ENCODE measurements around the gene DCXR.
"Not testable (repeated sequence)": the region's sequence is repeated elsewhere in the genome, so short reads cannot be mapped to it uniquely, and the experiment has no call there.

The DCXR gene

DNA sequence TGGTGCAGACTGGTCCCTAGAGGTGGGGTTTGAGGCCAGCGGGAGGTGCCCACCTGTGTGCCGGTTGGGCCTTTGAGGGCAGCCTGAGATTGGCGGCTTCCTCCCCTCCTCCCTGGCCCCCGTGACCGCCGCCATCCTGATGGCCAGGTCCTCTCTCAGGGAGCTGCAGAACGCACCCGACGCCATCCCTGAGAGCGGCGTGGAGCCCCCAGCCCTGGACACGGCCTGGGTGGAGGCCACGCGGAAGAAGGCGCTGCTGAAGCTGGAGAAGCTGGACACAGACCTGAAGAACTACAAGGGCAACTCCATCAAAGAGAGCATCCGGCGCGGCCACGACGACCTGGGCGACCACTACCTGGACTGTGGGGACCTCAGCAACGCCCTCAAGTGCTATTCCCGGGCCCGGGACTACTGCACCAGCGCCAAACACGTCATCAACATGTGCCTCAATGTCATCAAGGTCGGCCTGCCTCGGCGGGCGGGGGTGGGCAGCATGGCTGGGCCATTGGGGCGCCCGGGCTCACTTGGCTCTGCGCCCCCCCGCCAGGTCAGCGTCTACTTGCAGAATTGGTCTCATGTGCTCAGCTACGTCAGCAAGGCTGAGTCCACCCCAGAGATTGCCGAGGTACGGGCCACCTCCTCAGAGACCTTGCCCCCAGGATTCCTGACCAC, 17.0 kb upstream of the DCXR start:
- no peak for DNase-seq

DNA sequence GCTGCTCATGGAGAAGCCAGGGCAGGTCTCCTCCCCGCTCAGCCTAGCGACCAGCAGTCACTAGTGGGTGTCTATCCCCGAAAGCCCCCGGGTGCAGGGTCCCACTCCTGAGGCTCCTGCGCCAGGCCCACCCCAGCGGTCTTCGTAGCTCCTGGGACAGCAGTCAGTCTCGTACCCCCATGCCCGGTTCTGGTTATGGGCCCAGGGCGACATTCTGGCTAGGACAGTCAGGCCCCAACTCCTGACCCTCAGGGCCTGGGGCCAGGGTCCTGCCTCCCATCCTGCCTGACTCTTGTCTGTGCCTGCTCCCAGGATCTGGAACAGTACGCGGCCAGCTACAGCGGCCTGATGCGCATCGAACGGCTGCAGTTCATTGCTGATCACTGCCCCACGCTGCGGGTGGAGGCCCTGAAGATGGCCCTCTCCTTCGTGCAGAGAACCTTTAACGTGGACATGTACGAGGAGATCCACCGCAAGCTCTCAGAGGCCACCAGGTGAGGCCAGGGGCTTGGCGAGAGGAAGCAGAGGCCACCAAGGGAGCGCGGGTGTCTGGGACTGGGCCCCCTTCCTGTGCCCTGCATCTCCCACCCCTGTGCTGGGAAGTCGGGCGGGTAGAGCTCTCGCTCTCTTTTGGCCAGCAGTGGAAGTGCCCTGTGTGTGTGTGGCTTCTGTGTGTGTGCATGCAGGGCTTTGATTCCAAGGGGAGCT, 16.2 kb upstream of the DCXR start:
- no peak for DNase-seq

DNA sequence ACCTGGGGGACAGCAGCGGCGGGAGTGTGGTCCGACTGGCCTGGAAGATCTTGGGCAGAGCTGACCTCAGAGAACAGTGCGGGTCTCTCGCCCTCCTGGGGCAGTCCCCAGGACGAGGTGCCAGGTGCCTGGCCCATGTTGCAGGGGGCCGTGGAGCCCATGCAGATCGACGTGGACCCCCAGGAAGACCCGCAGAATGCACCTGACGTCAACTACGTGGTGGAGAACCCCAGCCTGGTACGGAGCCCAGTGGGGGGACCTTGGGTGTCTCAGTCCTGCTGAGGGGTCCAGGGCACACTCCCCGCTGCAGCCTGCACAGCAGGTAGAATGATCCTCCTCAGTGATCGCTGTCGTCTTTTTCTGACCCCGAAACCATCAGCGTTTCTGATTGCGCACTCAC, 15.6 kb upstream of the DCXR start:
- DNase-seq = no peak

DNA sequence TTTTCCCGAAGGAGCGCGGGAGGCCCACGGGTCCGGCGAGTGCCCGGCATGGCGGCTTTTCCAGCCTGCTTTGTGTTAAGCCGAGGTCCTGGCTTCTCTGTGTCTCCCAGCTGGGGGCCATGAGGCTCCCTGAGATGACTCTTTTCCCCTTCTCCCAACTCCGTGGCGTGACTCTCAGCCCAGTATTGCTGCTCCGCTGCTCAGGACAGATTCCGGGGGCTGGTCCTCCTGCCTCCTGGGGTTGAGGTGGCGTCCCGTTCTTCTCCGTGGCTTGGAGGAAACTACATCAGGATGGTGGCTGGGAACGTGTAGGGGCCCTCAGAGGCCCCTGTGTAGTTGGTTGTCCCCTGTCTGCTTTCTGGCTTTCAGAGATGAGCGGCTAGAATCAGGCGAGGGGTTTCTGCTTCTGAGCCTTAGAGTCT, 15.2 kb upstream of the DCXR start:
- DNase-seq = no peak

DNA sequence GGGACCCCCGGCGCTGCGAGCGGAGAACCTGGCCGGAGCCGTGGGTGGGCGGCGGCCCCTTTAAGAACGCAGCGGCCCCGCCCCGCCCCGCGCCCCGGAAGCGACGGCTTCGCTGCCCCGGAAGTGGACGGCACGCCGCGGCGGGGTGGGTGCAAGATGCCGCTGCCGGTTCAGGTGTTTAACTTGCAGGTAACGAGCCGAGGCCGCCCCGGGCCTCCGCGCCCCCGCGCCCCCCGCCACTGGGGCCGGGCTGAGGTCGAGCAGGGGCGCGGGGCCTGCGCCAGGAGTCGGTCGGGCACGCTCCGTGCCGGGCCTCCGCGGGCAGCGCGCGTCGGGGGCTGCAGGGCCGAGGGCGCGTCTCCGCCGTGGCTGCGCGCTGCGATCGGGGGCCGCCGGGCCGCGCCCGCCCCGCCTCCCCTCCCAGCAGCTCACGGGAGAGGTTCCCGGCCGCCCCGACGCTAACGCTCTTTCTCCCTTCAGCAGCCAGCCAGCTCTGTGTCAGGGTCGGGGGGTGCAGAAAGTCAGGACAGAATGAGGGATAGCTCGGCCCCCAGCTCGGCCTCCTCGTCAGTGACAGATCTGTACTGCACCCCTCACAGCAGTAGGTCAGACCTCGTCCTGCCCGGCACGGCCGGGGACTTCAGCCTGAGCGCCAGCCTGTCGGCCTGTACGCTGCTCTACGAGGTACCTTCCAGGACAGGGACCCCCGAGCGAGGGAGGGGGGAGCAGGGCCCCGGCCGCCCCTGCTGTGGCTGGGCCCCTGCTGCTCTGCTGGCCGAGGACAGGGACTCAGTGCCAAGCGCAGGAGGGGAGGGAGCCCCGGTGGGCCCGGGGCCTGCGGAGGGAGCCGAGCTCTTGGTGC, 14.5 kb upstream of the DCXR start, which contains the start of the genes GPS1 and RFNG:
Gene GPS1 (plus strand): TSS at position 123 of the 862 bp plus-strand sequence. CDS start 34 bp downstream, at position 157.
Gene RFNG (minus strand): TSS at position 36 of the 862 bp plus-strand sequence. CDS start 45 bp downstream, outside the sequence.
- peak; percentile 65 for DNase-seq

DNA sequence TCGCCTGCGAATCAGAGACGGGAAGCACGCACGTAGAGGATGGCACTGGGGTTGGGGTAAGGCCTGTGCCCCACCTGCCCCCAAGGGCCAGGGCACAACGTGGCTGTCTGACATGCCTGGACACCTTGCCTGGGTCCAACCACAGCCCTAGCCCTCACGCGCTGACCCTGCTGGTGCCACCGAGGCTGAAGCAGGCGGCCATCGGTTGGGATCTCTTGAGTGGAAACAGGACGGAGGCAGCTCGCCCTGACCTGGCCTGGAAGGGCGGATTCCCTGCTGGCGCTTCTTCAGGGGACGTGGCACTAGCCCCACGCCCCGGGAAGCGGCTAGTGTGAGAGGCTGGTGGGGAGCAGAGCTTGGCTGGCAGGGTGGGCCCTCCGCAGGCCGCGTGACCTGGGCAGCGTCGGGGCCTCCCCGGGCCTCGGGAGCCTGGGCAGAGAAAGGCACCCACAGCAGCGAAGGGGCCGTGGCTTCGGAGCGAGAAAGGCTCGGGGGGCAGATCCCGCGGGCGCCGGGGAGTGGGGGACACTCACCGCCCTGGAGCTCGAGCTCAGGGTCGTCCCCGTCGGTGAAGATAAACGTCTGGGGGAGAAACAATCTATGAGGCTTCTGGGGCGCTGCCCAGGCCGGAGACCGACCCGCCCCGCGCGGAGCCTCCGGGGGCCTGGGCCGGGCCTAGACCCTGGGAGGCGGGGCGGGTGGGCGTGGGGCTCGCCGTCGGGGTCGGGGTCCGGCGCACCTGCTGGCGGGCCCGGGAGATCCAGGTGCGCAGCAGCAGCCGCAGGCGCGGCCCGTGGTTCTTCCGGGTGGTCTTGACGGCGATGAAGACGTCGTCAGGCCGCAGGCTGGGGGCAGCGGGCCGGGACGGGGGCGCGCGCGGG, 13.5 kb upstream of the DCXR start:
- DNase-seq = no peak

DNA sequence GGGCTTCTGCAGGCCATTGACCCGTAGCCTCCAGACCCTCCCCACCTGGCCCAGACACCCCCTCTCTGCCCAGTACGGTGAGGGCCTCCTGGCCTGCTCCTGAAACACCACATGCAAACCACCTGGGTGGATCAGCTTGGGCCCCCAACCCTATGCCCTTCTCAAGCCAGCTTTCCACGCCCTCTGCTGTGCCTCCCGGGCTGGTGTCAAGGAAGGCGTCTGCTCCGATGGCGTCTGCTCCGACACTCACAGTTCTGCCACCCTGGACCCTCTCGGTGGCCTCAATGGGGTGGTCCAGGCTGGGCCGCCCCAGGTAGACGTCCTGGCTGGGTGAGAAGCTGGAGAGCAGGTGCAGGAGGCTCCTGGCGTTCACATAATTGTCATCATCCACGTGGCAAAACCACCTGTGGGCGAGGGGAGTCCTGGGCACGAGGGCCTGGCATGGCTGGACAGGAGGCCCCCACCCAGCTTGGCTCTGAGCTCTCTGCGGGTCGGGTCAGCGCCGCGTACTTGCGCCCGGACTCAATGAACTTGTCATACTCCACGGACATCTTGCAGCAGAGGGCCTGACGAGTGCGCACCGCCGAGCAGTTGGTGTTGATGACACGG, 12.8 kb upstream of the DCXR start:
- no peak for DNase-seq

DNA sequence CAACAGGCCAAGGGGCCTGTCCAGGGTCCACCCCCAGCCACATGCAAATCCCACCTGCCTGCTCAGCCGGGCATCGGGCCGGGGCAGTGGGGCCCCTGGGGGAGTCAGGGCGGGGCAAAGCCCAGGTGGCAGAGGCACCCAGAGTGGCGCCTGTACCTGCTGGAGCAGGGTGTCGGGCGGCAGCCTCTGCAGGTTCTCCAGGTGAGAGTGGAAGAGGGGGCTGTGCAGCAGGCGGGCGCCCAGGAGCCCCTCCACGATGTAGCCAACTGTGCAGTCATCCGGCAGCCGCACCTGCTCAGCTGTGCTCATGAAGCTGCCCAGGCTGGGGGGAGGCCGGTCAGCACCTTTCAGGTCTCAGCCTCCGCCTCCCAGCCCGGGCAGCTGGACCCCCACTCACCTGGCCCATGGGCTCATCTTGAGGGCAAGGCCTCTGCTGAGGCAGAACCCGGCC, 12.0 kb upstream of the DCXR start:
- no peak for DNase-seq

DNA sequence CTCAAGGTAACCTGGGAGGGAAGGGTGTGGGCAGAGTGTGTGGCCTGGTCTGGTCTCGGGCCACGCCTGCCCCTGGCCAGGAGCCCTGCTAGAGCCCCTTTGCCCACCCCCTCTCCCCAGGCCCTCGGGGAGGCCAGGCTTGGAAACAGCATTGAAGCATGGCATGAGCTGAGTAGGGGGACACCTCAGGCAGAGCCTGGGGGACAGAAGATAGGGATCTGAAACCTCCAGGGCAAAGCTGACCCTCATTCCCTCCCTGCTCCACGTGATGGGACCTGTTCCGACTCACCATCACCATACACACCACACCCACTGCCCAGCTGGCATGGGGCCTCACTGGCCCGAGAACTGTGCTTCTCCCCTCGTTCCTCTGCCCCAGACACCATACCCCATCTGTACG, 11.6 kb upstream of the DCXR start:
- DNase-seq = no peak

DNA sequence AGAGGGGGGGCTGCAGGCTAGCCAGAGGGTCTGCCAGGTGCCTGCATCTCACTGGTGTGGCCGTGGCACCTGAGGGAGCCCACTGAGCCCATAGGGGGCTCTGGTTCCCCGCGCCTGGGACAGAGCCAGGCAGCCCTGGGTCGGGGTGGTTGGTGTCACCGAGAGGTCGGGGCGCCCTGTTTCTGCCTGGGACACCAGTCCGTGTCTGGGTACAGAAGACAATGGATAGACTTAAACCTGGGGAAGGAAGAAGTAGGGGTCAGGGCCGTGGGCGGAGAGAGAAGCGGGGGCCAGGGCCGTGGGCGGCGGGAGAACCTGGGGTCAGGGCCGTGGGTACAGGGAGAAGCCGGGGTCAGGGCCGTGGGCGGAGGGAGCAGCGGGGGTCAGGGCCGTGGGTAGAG, 11.1 kb upstream of the DCXR start:
- no peak for DNase-seq

DNA sequence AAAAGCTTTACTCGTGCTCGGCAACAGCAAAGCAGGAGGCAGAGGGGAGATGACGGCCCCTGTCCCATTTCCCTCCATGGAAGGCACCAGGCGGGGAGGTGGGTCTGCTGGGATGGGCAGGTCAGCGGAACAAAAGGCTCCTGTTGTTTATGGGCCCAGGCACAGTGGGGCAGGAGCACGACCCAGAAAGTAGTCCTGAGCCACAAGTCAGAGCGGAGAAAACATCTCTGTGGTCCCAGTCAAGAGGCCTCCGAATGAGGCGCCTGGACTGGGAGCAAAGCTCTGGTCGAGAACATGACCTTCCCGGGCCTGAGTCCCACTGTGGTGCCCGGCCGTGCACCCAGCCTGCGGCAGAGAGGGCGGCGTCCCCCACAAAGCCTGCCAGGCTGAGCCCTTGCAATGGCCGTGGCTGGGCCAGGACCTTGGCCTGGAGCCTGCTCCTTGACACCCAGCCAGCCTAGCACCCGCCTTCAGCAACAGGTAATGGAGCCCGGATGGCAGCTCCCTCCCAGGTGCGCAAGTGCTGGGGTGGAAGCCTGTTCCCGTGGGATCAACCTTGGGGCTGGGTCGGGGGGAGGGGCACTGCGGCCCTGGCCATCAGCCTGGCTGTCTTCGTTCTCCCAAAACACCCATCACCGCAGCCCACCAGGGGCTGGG, 10.5 kb upstream of the DCXR start:
- no peak for DNase-seq

DNA sequence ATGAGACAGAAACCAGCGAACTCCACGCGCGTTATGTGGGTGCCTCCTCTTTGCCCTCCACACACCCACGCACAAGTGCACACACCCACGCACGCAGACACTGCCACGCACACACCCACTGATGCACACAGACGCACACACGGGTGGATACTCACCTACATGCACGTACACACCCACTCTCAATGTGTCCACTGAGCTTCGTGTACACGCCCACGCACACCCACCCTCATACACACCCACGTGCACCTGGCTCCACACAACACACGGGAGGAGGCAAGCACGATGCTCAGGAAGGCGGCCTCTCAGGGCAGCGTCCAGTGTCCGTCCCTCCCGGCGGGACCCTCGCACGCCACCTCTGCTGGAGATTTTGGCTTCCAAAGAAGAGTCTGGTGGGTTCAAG, 9.9 kb upstream of the DCXR start:
- DNase-seq = no peak

DNA sequence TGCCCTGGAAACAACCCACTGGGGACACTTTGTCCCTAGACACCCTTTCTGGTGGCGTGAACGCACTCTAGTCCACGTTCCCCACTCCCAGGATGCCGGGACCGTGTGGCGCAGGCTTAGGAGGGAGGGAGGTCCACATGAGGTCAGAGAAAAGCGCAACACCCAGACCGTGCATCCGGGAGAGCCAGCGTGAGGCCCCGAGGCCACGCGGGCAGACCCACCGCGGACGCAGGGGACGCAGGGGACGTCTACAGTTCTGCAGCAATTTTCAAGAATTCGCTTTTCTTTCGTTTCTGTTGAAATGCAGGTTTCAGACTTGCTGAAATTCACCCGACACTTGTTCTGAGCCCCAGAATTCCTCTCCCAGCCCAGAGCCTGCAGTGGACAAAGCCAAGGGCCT, 9.4 kb upstream of the DCXR start:
- no peak for DNase-seq

DNA sequence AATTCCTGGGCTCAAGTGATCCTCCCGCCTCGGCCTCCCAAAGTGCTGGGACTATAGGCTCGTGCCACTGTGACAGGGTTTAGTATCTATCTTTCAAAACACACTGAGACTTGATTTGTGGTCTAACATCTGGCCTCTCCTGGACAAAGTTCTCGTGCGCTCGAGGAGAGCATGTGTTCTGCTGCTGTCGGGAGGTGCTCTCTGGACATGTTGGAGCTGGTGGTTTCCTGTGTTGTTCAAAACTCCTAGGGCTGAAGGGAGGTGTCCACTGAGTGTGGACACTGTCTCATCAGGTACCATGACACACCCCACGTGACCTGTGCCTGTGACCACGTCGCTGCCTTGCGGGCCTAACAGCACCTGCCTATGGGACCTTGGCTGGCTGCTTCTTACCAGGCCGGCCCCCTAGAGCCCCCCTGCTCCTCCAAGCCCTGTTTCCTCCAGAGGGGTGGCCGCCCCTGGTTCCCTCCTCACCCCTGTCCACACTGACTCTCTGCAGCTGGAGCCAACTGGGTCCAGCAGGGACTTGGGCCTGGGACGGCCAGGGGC, 8.5 kb upstream of the DCXR start:
- DNase-seq = no peak

DNA sequence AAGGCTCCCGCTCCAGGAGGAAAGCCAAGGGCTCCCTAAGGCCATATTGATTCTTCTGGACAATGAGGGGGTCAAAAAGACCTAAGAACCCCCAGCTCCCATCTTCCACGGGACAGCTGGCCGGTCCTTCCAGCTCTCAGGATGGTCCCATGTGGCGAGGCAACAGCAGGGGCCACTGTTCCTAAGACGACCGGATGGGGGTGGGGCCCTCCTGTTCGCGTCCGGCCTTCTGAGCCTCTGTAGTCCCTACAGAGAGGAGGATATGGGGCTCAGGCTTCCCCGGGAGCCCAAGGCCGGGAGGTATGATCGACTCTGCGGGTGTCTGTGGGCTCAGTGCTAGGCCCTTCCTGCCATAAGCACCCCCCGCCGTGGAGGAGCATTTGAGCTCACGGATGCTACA, 6.0 kb upstream of the DCXR start:
- DNase-seq = no peak

DNA sequence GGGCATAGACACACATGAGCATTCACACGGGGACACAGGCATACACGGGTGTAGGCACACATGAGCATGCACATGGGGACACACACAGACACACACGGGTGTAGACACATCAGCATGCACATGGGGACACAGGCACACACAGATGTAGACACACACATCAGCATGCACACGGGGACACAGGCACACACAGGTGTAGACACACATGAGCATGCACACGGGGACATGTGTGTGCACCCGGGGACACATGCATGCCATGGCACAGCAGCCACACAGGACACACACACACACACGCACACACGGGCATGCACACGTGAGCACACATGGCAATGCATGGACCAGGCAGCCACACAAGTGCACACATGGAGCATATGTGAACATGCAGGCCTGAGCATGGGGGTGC, 5.2 kb upstream of the DCXR start:
- DNase-seq = no peak

DNA sequence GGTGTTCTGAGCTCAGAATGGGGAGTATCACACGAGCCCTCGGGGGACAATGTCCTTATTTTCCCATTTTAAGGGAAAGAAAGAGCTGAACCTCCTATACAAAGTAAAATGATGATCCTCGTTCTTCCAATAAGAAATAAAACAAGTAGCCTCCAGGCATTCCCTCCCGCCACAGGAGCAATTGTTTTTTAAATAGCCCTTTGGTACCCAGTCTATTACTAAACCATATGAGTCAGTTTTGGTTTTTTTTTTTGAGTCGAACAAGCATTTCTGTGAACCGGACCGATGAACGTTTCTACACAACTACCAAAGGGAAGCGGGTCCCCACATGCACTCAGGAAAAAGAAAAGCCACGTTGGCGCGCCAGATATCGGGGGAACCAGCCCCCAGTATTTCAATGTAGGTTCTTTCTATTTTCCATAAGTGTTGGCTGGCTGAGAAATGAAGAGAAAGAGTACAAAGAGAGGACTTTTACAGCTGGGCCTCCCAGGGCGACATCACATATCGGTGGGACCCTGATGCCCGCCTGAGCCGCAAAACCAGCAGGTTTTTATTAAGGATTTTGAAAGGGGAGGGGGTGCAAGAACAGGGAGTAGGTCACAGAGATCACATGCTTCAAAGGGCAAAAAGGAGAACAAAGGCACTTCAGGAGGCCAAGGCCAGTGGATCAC, 3.8 kb upstream of the DCXR start:
- DNase-seq = no peak

DNA sequence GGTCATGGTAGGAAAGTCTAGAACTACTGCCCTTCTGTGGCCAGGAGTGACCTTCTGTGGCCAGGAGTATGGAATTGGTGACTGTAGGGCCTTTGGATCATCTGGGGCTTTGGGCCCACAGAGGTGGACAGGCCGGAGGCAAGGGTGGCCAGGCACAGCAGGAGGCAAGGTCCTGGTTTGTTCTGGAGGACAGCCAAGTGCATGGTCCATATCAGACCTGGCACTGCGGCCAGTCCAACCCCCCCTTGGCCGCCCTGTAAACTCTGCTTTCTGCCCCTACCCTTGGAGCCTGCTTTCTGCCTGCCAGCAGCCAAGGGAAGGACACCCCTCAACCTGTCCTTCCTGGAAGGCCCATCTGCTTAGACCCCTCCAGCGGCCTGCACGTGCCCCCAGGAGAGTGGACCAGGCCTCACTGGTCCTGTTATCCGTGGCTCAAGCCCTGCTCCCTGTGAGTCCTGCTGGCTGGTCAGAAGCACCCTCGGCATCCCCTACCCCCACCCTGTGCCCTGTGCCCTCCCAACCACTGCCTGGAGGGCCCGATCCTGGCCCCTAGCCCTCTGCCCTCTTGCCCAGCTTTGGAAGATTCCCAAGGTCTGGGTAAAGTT, 2.3 kb upstream of the DCXR start:
- DNase-seq = no peak

DNA sequence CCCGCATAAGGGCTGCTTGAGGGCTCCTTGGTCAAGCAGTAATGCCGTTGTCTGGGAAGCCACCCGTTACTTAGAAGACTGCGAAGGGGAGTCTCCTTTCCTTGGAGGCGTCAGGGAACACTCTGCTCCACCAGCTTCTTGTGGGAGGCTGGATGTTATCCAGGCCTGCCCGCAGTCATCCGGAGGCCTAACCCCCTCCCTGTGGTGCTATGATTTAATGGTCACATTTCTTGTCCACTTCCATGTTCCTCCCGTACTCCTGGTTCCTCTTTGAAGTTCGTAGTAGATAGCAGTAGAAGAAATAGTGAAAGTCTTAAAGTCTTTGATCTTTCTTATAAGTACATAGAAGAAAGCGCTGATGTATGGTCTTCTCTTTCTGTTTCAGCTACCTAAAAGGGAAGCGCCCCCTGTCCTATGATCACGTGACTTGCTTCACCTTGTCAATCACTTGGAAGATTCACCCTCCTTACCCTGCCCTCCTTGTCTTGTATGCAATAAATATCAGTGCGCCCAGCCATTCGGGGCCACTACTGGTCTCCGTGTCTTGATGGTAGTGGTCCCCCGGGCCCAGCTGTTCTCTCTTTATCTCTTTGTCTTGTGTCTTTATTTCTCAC, 1.4 kb upstream of the DCXR start:
- not testable (repeated sequence) for DNase-seq

DNA sequence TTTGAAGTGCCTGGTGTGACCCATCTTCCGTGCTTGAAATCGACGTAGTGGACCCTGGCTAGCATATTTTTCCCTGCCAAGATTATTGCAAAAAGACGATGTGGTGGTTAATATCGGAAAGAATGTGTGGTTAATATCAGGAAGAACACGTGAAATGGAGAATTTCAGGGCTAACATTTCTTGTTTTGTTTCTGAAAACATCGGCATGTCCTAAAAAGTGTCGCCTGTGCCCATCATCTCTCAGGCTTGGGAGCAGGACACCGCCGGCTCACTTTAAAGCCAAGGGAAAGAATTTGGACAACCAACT, 345 bp upstream of the DCXR start:
- no peak for DNase-seq
